ENCODE results near the gene RNASE12.

Gene RNASE12

DNA sequence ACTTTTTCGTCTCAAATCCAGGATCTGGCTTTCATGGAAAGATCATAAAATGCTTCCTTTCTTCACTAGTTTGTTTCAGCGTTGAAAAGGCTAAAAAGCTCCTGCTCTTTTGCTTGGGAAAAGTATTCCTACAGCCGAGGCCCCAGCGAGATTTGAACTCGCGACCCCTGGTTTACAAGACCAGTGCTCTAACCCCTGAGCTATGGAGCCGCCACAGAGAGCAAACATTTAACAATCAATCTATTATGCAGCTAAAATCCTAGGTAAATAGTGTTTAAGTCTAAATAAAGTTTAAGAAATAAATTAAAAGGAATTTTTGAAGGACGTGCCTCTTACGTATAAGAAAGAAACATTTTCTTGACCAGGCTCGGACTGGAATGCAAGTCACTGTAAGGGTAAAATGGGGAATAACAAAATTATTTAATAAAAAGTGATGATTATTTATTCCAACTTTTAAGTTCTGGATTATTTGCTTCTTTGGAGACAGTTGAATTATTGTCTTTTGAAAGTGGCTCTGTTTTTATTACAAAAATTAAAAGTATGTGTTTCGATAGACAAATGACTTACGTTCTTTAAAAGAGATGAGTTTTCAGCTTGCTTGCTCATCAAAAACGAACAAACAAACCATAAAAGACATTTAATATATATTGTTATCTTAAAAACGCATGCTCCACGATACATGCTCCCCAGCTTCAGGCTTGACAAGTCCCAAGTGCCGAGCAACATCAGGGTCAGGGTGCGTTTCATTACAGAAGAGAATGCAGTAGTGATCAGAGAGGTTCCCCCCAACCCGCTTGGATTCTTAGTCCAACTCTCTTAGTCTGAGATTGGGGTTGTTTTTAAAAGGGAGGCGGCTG lies 40.1 kb upstream of the RNASE12 start:
- TF ChIP-seq CTCF (IDR thresholded peaks at IDR 0.05; ENCODE audit: poor library complexity, severe bottlenecking): no peak
- Histone ChIP-seq H3K27me3 (ENCODE audit: insufficient read depth, poor library complexity, severe bottlenecking) (no peaks in the 10 kb centered on the region), H3K36me3 (ENCODE audit: low read depth) (no peaks in the 10 kb centered on the region), H3K27ac (ENCODE audit: poor library complexity, severe bottlenecking) (no peak overlapping the region), H3K4me3 (ENCODE audit: severe bottlenecking) (peak overlapping the region; percentile 38), H3K4me1 (ENCODE audit: insufficient read depth, poor library complexity, severe bottlenecking) (peaks cover 26% of the 10 kb centered on the region), H3K9me3 (ENCODE audit: severe bottlenecking) (no peaks in the 10 kb centered on the region)
- DNase-seq (ENCODE audit: low spot score): no peak
- peak; percentile 13; the same call in 2 of the 3 replicates for ATAC-seq (ENCODE audit: low read depth)

GRCh38 chr14:20630340-20631022 lies 39.3 kb upstream of the RNASE12 start:
- H3K4me1 ChIP-seq (ENCODE audit: insufficient read depth, poor library complexity, severe bottlenecking): peaks cover 26% of the 10 kb centered on the region
- no peaks in the 10 kb centered on the region for H3K27me3 ChIP-seq (ENCODE audit: insufficient read depth, poor library complexity, severe bottlenecking)
- H3K4me3 ChIP-seq (ENCODE audit: severe bottlenecking): peak overlapping the region; percentile 38
- TF ChIP-seq CTCF (IDR thresholded peaks at IDR 0.05; ENCODE audit: poor library complexity, severe bottlenecking): no peak
- no peaks in the 10 kb centered on the region for H3K9me3 ChIP-seq (ENCODE audit: severe bottlenecking)
- ATAC-seq (ENCODE audit: low read depth): peak; percentile 31
- no peaks in the 10 kb centered on the region for H3K36me3 ChIP-seq (ENCODE audit: low read depth)
- no peak for DNase-seq (ENCODE audit: low spot score)
- no peak overlapping the region for H3K27ac ChIP-seq (ENCODE audit: poor library complexity, severe bottlenecking)

DNA sequence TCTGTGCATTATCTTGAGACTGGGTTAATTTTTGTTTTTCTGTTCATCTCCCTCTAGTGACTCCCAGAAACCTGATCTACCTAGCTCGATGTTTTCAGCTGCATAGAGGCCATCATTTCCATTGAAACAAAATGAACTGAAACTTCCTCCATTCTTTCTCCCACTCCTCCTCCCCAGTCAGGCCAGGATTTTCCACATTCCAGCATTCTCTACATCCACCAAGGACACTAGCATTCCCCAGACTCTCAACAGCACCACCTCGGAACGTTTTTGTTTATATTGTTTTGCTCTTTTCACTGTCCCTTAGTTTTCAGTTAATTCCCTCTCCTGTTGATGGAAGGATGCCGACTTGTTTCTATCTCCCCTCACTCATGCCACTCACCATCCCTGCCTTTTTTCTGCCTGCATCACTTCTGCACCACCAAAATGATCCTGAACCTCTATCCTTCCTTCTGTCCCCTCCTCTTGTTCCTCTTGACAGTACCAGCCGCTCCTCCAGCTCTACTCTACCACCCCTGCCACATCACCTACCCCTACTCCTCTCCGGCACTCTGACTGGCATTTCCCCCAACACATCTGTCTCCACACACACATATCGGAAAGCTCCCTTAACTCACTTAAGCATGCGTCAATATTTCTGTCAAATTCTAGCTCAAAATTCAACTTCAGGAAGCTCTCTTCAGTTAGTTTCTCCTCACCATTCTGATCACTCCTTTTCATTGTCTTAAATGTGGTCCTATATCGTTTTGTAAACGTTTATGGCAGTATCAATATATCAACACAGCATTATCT lies 37.1 kb upstream of the RNASE12 start:
- Histone ChIP-seq H3K36me3 (ENCODE audit: low read depth) (no peaks in the 10 kb centered on the region), H3K27me3 (ENCODE audit: insufficient read depth, poor library complexity, severe bottlenecking) (no peaks in the 10 kb centered on the region), H3K27ac (ENCODE audit: poor library complexity, severe bottlenecking) (peak overlapping the region; percentile 16), H3K4me3 (ENCODE audit: severe bottlenecking) (no peak overlapping the region), H3K4me1 (ENCODE audit: insufficient read depth, poor library complexity, severe bottlenecking) (peaks cover 26% of the 10 kb centered on the region), H3K9me3 (ENCODE audit: severe bottlenecking) (no peaks in the 10 kb centered on the region)
- no peak for TF ChIP-seq CTCF (IDR thresholded peaks at IDR 0.05; ENCODE audit: poor library complexity, severe bottlenecking)
- ATAC-seq (ENCODE audit: low read depth) (no peak), DNase-seq (ENCODE audit: low spot score) (no peak)

DNA sequence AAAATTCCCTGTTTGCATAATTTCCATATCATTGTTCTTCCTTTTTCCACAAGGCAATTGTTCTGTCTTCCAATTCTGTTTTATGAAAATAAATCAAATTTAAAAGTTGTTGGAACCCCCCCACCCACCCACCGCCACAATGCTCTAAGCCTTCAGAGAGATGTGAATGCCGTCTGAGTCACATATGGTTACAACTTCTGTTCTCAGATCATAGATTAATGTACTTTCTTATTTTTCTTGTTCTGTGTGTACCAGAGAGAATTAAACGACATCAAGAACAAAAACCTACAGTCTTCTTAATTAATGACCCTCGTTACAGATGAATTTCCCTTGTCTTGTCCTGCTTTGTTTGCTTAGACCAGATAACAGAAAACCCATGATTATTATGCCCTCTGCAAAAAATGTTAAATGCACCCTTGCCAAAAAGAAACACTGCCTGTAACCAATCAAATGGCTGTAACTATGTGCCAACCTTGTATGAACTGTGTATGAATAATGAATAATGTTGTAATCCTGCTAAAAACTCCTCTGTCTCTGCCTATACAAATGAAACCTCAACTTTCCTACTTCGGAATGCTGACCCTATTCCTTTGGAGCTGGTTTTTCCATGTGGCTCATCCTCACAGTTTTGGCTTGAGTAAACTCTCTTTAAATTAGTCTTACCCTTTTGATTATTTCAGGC lies 36.3 kb upstream of the RNASE12 start:
- no peaks in the 10 kb centered on the region for H3K27me3 ChIP-seq (ENCODE audit: insufficient read depth, poor library complexity, severe bottlenecking)
- no peak overlapping the region for H3K4me3 ChIP-seq (ENCODE audit: severe bottlenecking)
- peak overlapping the region; percentile 16 for H3K27ac ChIP-seq (ENCODE audit: poor library complexity, severe bottlenecking)
- no peaks in the 10 kb centered on the region for H3K36me3 ChIP-seq (ENCODE audit: low read depth)
- peak; percentile 53 for ATAC-seq (ENCODE audit: low read depth)
- TF ChIP-seq CTCF (IDR thresholded peaks at IDR 0.05; ENCODE audit: poor library complexity, severe bottlenecking): no peak
- DNase-seq (ENCODE audit: low spot score): no peak
- H3K9me3 ChIP-seq (ENCODE audit: severe bottlenecking): no peaks in the 10 kb centered on the region
- H3K4me1 ChIP-seq (ENCODE audit: insufficient read depth, poor library complexity, severe bottlenecking): peaks cover 26% of the 10 kb centered on the region
